ENCODE results near the gene PAPOLB. TPM values are rescaled to one million over a fixed set of nuclear protein-coding genes. Genes with fewer than 3 reads are reported as not detected.

Gene PAPOLB
- total and polyA plus RNA-seq, 2 of the 4 experiments (the other 2 are of a cell fraction) = under 0.01 TPM; not detected in 1

- no peaks in the 10 kb centered on the region for H3K9me3 ChIP-seq (ENCODE audit: control insufficient read depth, insufficient read depth, low read length)
- no peak overlapping the region for H2AK5ac ChIP-seq (ENCODE audit: low read depth, low read length)
- peaks cover 1% of the 10 kb centered on the region; the same call in 1 of the 2 replicates for H3K27me3 ChIP-seq (ENCODE audit: control insufficient read depth, insufficient read depth, low read length)
- H3K27ac ChIP-seq (ENCODE audit: insufficient read depth, low read length) = no peak overlapping the region
- no peak overlapping the region for H2BK5ac ChIP-seq (ENCODE audit: low read depth, low read length, poor library complexity, severe bottlenecking)
- H3K14ac ChIP-seq (replicated peaks; ENCODE audit: low read depth, low read length) = no peak overlapping the region
- no peak overlapping the region for H3K4me2 ChIP-seq (ENCODE audit: low read depth, low read length)
- no peak overlapping the region for H2BK120ac ChIP-seq (ENCODE audit: low read depth, low read length)
- H3K23ac ChIP-seq (ENCODE audit: low read depth, low read length) = no peak overlapping the region
- no peak overlapping the region for H4K8ac ChIP-seq (ENCODE audit: low read depth in 2 of 2, low read length in 2 of 2)
- TF ChIP-seq, protein P1, sequence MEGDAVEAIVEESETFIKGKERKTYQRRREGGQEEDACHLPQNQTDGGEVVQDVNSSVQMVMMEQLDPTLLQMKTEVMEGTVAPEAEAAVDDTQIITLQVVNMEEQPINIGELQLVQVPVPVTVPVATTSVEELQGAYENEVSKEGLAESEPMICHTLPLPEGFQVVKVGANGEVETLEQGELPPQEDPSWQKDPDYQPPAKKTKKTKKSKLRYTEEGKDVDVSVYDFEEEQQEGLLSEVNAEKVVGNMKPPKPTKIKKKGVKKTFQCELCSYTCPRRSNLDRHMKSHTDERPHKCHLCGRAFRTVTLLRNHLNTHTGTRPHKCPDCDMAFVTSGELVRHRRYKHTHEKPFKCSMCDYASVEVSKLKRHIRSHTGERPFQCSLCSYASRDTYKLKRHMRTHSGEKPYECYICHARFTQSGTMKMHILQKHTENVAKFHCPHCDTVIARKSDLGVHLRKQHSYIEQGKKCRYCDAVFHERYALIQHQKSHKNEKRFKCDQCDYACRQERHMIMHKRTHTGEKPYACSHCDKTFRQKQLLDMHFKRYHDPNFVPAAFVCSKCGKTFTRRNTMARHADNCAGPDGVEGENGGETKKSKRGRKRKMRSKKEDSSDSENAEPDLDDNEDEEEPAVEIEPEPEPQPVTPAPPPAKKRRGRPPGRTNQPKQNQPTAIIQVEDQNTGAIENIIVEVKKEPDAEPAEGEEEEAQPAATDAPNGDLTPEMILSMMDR (conservative IDR thresholded peaks at IDR 0.05; ENCODE audit: low read depth, low read length) = no peak
- TF ChIP-seq NFE2L2 (IDR thresholded peaks at IDR 0.05; ENCODE audit: low read depth, low read length) (no peak), MAFK (IDR thresholded peaks at IDR 0.05; ENCODE audit: low read depth, low read length) (no peak), MXI1 (IDR thresholded peaks at IDR 0.05; ENCODE audit: borderline replicate concordance, low read depth, low read length) (no peak), RFX5 (IDR thresholded peaks at IDR 0.05; ENCODE audit: low read depth, low read length) (no peak), MAZ (IDR thresholded peaks at IDR 0.05; ENCODE audit: borderline replicate concordance, low read depth, low read length) (no peak), BHLHE40 (IDR thresholded peaks at IDR 0.05; ENCODE audit: low read depth, low read length) (no peak), SMC3 (IDR thresholded peaks at IDR 0.05; ENCODE audit: low read depth, low read length) (no peak), RCOR1 (IDR thresholded peaks at IDR 0.05; ENCODE audit: insufficient replicate concordance, low read length) (no peak), ELK1 (IDR thresholded peaks at IDR 0.05; ENCODE audit: borderline replicate concordance, low read depth, low read length) (no peak), USF2 (IDR thresholded peaks at IDR 0.05; ENCODE audit: low read depth, low read length) (no peak), CEBPB (IDR thresholded peaks at IDR 0.05; ENCODE audit: low read depth, low read length) (no peak)
- no peak overlapping the region for H3K18ac ChIP-seq (ENCODE audit: low read depth, low read length)
- no peaks in the 10 kb centered on the region for H3K36me3 ChIP-seq (ENCODE audit: control insufficient read depth, insufficient read depth, low read length)
- no peak overlapping the region for H4K91ac ChIP-seq (ENCODE audit: insufficient read depth, low read depth, low read length)
- POLR2A ChIA-PET (ENCODE audit: unreplicated experiment) = no interaction called here
- H4K20me1 ChIP-seq (ENCODE audit: insufficient read depth, low read length) = no peaks in the 10 kb centered on the region
- BruUV-seq (replicated peaks) = no TSS peak
- H2BK15ac ChIP-seq (ENCODE audit: low read depth, low read length) = no peak overlapping the region
- H3K4me3 ChIP-seq (ENCODE audit: insufficient read depth, low read depth, low read length) = no peak overlapping the region
- no peak overlapping the region for H3K56ac ChIP-seq (ENCODE audit: extremely low read depth, insufficient read depth, low read length)
- peaks cover 5% of the 10 kb centered on the region; the same call in 1 of the 2 replicates for H3K4me1 ChIP-seq (ENCODE audit: control insufficient read depth, insufficient read depth, low read length)
- in situ Hi-C loops (cut with MboI; ENCODE audit: low sequenced_read_pairs) = no loop called here
- WGBS, 2 experiments (ENCODE audit: extremely low coverage in 2 of 2, insufficient read length in 1 of 2) = 49% methylated on average over 10 of the region's 16 CpGs; no CpG with 5 or more reads in 1 of the 2 experiments
- no peak for DNase-seq
- intact Hi-C loops (cut with micrococcal nuclease) = no loop called here
- no peak overlapping the region for H3K9ac ChIP-seq (ENCODE audit: low read depth, low read length)
- no peaks in the 10 kb centered on the region for H3K79me1 ChIP-seq (ENCODE audit: low read depth in 1 of 2, low read length in 2 of 2)
- H4K5ac ChIP-seq (ENCODE audit: low read depth, low read length) = no peak overlapping the region
- dilution Hi-C loops (cut with HindIII; ENCODE audit: low sequenced_read_pairs, unreplicated experiment) = no loop called here
- CTCF ChIA-PET = interaction anchor here (1.0 kb wide), 1 partner anchor 134 kb away, joined by 3 read pairs; no protein-coding TSS in a partner anchor
- no peak overlapping the region for H2AK9ac ChIP-seq (replicated peaks; ENCODE audit: low read depth, low read length, poor library complexity)
- no peaks in the 10 kb centered on the region for H3K9me1 ChIP-seq (ENCODE audit: insufficient read depth, low read length)
- no peak for ATAC-seq (ENCODE audit: low read depth)
- H2AFZ ChIP-seq (replicated peaks; ENCODE audit: low read length, poor library complexity) = no peak overlapping the region
- no peak overlapping the region for H2BK20ac ChIP-seq (ENCODE audit: low read depth, low read length)
- no peak overlapping the region for H3K4ac ChIP-seq (ENCODE audit: low read depth, low read length)
Measured at GRCh38 chr7:4840079-4840501, 21.7 kb downstream of the PAPOLB start.
